ENCODE data around the gene HIVEP3.

DNA sequence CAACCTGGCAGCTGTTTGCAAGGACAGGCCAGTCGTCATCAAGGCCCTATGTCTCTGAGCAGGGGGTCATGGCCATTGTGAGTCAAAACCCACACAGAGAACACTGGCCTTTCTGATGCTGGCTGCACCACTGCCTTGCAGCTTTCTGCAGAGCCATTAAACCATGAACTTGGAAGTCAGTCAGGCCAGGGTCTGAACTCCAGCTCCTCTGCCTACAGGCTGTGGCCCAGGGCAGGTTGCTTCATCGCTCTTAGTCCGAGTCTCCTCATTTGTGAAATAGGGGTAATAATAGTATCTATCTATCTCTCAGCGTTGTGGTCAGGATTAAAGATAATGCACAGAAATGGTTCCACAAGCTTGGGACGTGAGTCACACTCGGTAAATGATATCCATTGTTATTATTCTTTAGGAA is 35.8 kb upstream of the HIVEP3 start:
- no peak for TF ChIP-seq REST (IDR thresholded peaks at IDR 0.05; ENCODE audit: insufficient read depth in 1 of 2, low read depth in 2 of 2, low read length in 1 of 2)
- TF ChIP-seq, protein P1, sequence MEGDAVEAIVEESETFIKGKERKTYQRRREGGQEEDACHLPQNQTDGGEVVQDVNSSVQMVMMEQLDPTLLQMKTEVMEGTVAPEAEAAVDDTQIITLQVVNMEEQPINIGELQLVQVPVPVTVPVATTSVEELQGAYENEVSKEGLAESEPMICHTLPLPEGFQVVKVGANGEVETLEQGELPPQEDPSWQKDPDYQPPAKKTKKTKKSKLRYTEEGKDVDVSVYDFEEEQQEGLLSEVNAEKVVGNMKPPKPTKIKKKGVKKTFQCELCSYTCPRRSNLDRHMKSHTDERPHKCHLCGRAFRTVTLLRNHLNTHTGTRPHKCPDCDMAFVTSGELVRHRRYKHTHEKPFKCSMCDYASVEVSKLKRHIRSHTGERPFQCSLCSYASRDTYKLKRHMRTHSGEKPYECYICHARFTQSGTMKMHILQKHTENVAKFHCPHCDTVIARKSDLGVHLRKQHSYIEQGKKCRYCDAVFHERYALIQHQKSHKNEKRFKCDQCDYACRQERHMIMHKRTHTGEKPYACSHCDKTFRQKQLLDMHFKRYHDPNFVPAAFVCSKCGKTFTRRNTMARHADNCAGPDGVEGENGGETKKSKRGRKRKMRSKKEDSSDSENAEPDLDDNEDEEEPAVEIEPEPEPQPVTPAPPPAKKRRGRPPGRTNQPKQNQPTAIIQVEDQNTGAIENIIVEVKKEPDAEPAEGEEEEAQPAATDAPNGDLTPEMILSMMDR (IDR thresholded peaks at IDR 0.05): no peak

Data from Panc1 (cell line).